Measurements from ENCODE around the gene GYS1.

DNA sequence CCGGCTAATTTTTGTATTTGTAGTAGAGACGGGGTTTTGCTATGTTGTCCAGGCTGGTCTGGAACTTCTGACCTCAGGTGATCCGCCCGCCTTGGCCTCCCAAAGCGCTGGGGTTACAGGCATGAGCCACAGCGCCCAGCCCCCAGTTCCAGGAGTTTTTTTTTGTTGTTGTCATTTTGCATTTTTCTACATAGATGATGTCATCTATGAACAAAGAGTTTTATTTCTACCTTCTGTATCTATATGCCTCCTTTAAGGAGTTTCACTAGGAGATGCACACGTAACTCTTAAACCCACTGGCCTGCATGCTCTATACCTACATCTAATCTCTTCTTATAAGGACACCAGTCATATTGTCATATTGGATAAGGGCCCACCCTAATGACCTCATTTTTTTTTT, 54.9 kb downstream of the GYS1 start:
- TF ChIP-seq, protein P1, sequence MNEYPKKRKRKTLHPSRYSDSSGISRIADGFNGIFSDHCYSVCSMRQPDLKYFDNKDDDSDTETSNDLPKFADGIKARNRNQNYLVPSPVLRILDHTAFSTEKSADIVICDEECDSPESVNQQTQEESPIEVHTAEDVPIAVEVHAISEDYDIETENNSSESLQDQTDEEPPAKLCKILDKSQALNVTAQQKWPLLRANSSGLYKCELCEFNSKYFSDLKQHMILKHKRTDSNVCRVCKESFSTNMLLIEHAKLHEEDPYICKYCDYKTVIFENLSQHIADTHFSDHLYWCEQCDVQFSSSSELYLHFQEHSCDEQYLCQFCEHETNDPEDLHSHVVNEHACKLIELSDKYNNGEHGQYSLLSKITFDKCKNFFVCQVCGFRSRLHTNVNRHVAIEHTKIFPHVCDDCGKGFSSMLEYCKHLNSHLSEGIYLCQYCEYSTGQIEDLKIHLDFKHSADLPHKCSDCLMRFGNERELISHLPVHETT (tag by site-specific recombination; IDR thresholded peaks at IDR 0.05) = no peak
- TF ChIP-seq YY1 (tag by site-specific recombination; IDR thresholded peaks at IDR 0.05) = no peak
- TF ChIP-seq, protein P2, sequence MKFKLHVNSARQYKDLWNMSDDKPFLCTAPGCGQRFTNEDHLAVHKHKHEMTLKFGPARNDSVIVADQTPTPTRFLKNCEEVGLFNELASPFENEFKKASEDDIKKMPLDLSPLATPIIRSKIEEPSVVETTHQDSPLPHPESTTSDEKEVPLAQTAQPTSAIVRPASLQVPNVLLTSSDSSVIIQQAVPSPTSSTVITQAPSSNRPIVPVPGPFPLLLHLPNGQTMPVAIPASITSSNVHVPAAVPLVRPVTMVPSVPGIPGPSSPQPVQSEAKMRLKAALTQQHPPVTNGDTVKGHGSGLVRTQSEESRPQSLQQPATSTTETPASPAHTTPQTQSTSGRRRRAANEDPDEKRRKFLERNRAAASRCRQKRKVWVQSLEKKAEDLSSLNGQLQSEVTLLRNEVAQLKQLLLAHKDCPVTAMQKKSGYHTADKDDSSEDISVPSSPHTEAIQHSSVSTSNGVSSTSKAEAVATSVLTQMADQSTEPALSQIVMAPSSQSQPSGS (tag by site-specific recombination; IDR thresholded peaks at IDR 0.05; ENCODE audit: low read depth) = peak; percentile 74
- TF ChIP-seq, protein P3, sequence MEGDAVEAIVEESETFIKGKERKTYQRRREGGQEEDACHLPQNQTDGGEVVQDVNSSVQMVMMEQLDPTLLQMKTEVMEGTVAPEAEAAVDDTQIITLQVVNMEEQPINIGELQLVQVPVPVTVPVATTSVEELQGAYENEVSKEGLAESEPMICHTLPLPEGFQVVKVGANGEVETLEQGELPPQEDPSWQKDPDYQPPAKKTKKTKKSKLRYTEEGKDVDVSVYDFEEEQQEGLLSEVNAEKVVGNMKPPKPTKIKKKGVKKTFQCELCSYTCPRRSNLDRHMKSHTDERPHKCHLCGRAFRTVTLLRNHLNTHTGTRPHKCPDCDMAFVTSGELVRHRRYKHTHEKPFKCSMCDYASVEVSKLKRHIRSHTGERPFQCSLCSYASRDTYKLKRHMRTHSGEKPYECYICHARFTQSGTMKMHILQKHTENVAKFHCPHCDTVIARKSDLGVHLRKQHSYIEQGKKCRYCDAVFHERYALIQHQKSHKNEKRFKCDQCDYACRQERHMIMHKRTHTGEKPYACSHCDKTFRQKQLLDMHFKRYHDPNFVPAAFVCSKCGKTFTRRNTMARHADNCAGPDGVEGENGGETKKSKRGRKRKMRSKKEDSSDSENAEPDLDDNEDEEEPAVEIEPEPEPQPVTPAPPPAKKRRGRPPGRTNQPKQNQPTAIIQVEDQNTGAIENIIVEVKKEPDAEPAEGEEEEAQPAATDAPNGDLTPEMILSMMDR (tag by site-specific recombination; IDR thresholded peaks at IDR 0.05) = no peak
- TF ChIP-seq, protein P4, sequence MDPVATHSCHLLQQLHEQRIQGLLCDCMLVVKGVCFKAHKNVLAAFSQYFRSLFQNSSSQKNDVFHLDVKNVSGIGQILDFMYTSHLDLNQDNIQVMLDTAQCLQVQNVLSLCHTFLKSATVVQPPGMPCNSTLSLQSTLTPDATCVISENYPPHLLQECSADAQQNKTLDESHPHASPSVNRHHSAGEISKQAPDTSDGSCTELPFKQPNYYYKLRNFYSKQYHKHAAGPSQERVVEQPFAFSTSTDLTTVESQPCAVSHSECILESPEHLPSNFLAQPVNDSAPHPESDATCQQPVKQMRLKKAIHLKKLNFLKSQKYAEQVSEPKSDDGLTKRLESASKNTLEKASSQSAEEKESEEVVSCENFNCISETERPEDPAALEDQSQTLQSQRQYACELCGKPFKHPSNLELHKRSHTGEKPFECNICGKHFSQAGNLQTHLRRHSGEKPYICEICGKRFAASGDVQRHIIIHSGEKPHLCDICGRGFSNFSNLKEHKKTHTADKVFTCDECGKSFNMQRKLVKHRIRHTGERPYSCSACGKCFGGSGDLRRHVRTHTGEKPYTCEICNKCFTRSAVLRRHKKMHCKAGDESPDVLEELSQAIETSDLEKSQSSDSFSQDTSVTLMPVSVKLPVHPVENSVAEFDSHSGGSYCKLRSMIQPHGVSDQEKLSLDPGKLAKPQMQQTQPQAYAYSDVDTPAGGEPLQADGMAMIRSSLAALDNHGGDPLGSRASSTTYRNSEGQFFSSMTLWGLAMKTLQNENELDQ (tag by site-specific recombination; IDR thresholded peaks at IDR 0.05; ENCODE audit: low read depth) = no peak
- TF ChIP-seq, protein P5, sequence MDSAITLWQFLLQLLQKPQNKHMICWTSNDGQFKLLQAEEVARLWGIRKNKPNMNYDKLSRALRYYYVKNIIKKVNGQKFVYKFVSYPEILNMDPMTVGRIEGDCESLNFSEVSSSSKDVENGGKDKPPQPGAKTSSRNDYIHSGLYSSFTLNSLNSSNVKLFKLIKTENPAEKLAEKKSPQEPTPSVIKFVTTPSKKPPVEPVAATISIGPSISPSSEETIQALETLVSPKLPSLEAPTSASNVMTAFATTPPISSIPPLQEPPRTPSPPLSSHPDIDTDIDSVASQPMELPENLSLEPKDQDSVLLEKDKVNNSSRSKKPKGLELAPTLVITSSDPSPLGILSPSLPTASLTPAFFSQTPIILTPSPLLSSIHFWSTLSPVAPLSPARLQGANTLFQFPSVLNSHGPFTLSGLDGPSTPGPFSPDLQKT (IDR thresholded peaks at IDR 0.05; ENCODE audit: borderline replicate concordance, low read depth, low read length) = no peak
- no peak for TF ChIP-seq ZNF248 (tag by site-specific recombination; IDR thresholded peaks at IDR 0.05)
- no peak for TF ChIP-seq ZNF112 (tag by site-specific recombination; IDR thresholded peaks at IDR 0.05)
- TF ChIP-seq ZNF560 (tag by site-specific recombination; IDR thresholded peaks at IDR 0.05; ENCODE audit: borderline replicate concordance) = no peak
- TF ChIP-seq, protein P6, sequence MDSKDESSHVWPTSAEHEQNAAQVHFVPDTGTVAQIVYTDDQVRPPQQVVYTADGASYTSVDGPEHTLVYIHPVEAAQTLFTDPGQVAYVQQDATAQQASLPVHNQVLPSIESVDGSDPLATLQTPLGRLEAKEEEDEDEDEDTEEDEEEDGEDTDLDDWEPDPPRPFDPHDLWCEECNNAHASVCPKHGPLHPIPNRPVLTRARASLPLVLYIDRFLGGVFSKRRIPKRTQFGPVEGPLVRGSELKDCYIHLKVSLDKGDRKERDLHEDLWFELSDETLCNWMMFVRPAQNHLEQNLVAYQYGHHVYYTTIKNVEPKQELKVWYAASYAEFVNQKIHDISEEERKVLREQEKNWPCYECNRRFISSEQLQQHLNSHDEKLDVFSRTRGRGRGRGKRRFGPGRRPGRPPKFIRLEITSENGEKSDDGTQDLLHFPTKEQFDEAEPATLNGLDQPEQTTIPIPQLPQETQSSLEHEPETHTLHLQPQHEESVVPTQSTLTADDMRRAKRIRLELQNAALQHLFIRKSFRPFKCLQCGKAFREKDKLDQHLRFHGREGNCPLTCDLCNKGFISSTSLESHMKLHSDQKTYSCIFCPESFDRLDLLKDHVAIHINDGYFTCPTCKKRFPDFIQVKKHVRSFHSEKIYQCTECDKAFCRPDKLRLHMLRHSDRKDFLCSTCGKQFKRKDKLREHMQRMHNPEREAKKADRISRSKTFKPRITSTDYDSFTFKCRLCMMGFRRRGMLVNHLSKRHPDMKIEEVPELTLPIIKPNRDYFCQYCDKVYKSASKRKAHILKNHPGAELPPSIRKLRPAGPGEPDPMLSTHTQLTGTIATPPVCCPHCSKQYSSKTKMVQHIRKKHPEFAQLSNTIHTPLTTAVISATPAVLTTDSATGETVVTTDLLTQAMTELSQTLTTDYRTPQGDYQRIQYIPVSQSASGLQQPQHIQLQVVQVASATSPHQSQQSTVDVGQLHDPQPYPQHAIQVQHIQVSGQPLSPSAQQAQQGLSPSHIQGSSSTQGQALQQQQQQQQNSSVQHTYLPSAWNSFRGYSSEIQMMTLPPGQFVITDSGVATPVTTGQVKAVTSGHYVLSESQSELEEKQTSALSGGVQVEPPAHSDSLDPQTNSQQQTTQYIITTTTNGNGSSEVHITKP (tag by site-specific recombination; IDR thresholded peaks at IDR 0.05) = no peak
- no peak for TF ChIP-seq ZBTB7A (tag by site-specific recombination; IDR thresholded peaks at IDR 0.05; ENCODE audit: low read depth)
- TF ChIP-seq ZNF670 (tag by site-specific recombination; IDR thresholded peaks at IDR 0.05; ENCODE audit: low read depth) = no peak
- TF ChIP-seq ZNF274 (IDR thresholded peaks at IDR 0.05; ENCODE audit: low read length) = no peak
- no peak for TF ChIP-seq ZNF274 (tag by site-specific recombination; IDR thresholded peaks at IDR 0.05; ENCODE audit: borderline replicate concordance)

Measured in HEK293 (cell line).